ENCODE results near the gene LHFPL2.
A peak's percentile ranks its signal among the peaks of the same experiment; 100 is the strongest.

DNA sequence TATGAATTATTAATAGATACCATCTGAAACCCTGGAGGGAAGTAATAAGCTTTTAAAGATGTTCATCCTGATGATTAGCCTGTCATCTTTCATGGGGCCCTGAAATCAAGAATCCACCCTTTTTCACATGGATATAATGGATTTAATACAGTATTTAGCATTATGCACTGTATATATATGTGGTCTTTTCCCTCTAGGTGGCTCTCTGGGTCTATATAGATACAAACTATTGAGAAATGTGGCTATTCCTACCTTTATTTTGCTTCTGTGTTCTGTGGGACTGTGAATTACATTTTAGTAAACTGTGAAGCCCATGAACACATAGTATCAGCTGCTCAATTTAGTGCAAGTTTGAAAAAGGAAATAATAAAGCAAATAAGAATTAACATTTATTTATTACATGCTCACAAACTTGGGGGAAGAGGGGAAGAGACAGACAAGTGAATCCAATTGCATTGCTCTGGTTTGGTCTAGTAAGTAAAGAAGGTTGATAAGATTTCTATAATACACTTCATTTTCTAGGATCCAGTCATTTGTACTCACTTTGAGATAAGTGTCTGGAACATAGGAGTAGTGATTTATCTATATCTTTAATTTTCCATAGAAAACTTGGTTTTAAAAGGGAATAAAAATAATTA, 176.0 kb downstream of the LHFPL2 start:
- TF ChIP-seq, protein P1, sequence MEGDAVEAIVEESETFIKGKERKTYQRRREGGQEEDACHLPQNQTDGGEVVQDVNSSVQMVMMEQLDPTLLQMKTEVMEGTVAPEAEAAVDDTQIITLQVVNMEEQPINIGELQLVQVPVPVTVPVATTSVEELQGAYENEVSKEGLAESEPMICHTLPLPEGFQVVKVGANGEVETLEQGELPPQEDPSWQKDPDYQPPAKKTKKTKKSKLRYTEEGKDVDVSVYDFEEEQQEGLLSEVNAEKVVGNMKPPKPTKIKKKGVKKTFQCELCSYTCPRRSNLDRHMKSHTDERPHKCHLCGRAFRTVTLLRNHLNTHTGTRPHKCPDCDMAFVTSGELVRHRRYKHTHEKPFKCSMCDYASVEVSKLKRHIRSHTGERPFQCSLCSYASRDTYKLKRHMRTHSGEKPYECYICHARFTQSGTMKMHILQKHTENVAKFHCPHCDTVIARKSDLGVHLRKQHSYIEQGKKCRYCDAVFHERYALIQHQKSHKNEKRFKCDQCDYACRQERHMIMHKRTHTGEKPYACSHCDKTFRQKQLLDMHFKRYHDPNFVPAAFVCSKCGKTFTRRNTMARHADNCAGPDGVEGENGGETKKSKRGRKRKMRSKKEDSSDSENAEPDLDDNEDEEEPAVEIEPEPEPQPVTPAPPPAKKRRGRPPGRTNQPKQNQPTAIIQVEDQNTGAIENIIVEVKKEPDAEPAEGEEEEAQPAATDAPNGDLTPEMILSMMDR (IDR thresholded peaks at IDR 0.05), result peak; percentile 6
- TF ChIP-seq EZH2 (IDR thresholded peaks at IDR 0.05; ENCODE audit: borderline replicate concordance, insufficient read depth, low read depth, low read length, poor library complexity, severe bottlenecking), result no peak
